AG04450 (cell line): ENCODE data around the gene PTPN13. TPM values are rescaled to one million over a fixed set of nuclear protein-coding genes. Genes with fewer than 3 reads are reported as not detected.

ENCODE experiments used
- CTCF ChIA-PET: fragments of 300-600, 350-600 bp; formaldehyde crosslinking; extraction: SDS; loops from one replicate; lab custom pipeline; 2022; ENCODE audit warnings: antibody characterized with exemption, inconsistent platforms; lab: Charles Lee
- POLR2A ChIA-PET: fragments of 350-600 bp; formaldehyde crosslinking; extraction: SDS; loops from one replicate; lab custom pipeline; 2021; ENCODE audit warnings: antibody characterized with exemption, inconsistent platforms; lab: Yijun Ruan, JAX
- DNase-seq: peaks from one replicate; pipeline ENCODE4 v3.0.0-alpha.2; 2011; ENCODE audit warnings: low read depth, low spot score
- H3K27ac ChIP-seq: one replicate; pipeline ENCODE4 v1.5.1; 2012; ENCODE audit warnings: low read depth, low read length, control low read depth
- H3K27me3 ChIP-seq: one replicate; pipeline ENCODE4 v1.6.0; 2012; ENCODE audit warnings: low read length; ENCODE audit not compliant: control insufficient read depth, insufficient read depth
- H3K4me3 ChIP-seq: 2 replicates; pipeline ENCODE4 v1.5.1; 2011; ENCODE audit warnings: mild to moderate bottlenecking, low read depth, low read length, control low read depth
- H3K9me3 ChIP-seq: 2 replicates; pipeline ENCODE4 v1.5.1; 2012; ENCODE audit warnings: low read length; ENCODE audit not compliant: control insufficient read depth, insufficient read depth
- CTCF ChIP-seq: IDR thresholded peaks from 2 replicates; pipeline ENCODE4 v1.5.1; 2011; ENCODE audit warnings: low read depth, low read length, control low read depth, inconsistent platforms
- polyA plus RNA-seq: library from polyadenylated mRNA; depleted of rRNA; stranded (reverse); fragments of >200 nt; gene quantifications from 2 replicates; pipeline ENCODE4 v1.2.3, GENCODE V29; 2011

Gene PTPN13
- polyA plus RNA-seq, 1 experiment: 26.7 TPM

- no peak for TF ChIP-seq CTCF
- Histone ChIP-seq H3K27me3 (no peaks in the 10 kb centered on the region), H3K27ac (no peak overlapping the region), H3K9me3 (no peaks in the 10 kb centered on the region), H3K4me3 (no peak overlapping the region)
- DNase-seq: no peak
- ChIA-PET CTCF (no interaction called here), POLR2A (no interaction called here)
These were observed 177.0 kb downstream of the PTPN13 start for GRCh38 chr4:86771141-86771540.

- no peaks in the 10 kb centered on the region for H3K9me3 ChIP-seq
- POLR2A ChIA-PET: no interaction called here
- TF ChIP-seq CTCF: no peak
- no peak for DNase-seq
- CTCF ChIA-PET: interaction anchor here (0.8 kb wide), 1 partner anchor 276 kb away, joined by 3 read pairs; no protein-coding TSS in a partner anchor
- H3K27me3 ChIP-seq: no peaks in the 10 kb centered on the region
- no peak overlapping the region for H3K27ac ChIP-seq
- no peak overlapping the region for H3K4me3 ChIP-seq
These were observed 180.9 kb downstream of the PTPN13 start for GRCh38 chr4:86775061-86775460.

GRCh38 chr4:86778175-86778574, 184.1 kb downstream of the PTPN13 start:
- CTCF ChIA-PET: interaction anchor here (1.5 kb wide), 1 partner anchor 282 kb away, joined by 4 read pairs; no protein-coding TSS in a partner anchor
- no peak for DNase-seq
- Histone ChIP-seq H3K27ac (no peak overlapping the region), H3K9me3 (no peaks in the 10 kb centered on the region), H3K27me3 (no peaks in the 10 kb centered on the region), H3K4me3 (no peak overlapping the region)
- POLR2A ChIA-PET: no interaction called here
- TF ChIP-seq CTCF: no peak

- no peak for TF ChIP-seq CTCF
- CTCF ChIA-PET: interaction anchor here (0.8 to 1.5 kb wide), 2 partner anchors 11 to 293 kb away, joined by 3 to 5 read pairs; no protein-coding TSS in a partner anchor
- POLR2A ChIA-PET: no interaction called here
- H3K4me3 ChIP-seq: no peak overlapping the region
- H3K9me3 ChIP-seq: peaks cover 5% of the 10 kb centered on the region; the same call in 1 of the 2 replicates
- H3K27me3 ChIP-seq: no peaks in the 10 kb centered on the region
- no peak overlapping the region for H3K27ac ChIP-seq
- DNase-seq: no peak
These were observed 194.7 kb downstream of the PTPN13 start for GRCh38 chr4:86788826-86789225.

GRCh38 chr4:86791126-86791525, 197.0 kb downstream of the PTPN13 start:
- Histone ChIP-seq H3K4me3 (no peak overlapping the region), H3K27me3 (no peaks in the 10 kb centered on the region), H3K9me3 (peaks cover 5% of the 10 kb centered on the region; the same call in 1 of the 2 replicates), H3K27ac (no peak overlapping the region)
- CTCF ChIA-PET: no interaction called here
- POLR2A ChIA-PET: no interaction called here
- no peak for TF ChIP-seq CTCF
- DNase-seq: no peak
